Stimulated activated memory B cell treated with anti-CD40 and anti-IgM and Interleukin-4, amounts not matched to agents 10 μg/mL and 1 μg/mL and 100 μg/mL, for 72 hours (primary cell): ENCODE data around the gene DIPK2A.
A peak's percentile ranks its signal among the peaks of the same experiment; 100 is the strongest.

Source experiments
- ATAC-seq: fragments of 150-1000 bp; cut with Tn5 transposase; 2 replicates; pipeline ENCODE4 v1.10.0; 2021
- H3K27ac Mint-ChIP-seq: one replicate; pipeline ENCODE4 v1.8.0; 2022; ENCODE audit warnings: mild to moderate bottlenecking, mixed read lengths
- H3K27me3 Mint-ChIP-seq: one replicate; pipeline ENCODE4 v1.8.0; 2022; ENCODE audit warnings: mixed read lengths
- H3K36me3 Mint-ChIP-seq: one replicate; pipeline ENCODE4 v1.8.0; 2022; ENCODE audit warnings: mixed read lengths
- H3K4me1 Mint-ChIP-seq: one replicate; pipeline ENCODE4 v1.8.0; 2022; ENCODE audit warnings: mixed read lengths
- H3K4me3 Mint-ChIP-seq: one replicate; pipeline ENCODE4 v1.8.0; 2022; ENCODE audit warnings: mild to moderate bottlenecking, moderate library complexity, mixed read lengths
- H3K9me3 Mint-ChIP-seq: one replicate; pipeline ENCODE4 v1.8.0; 2022; ENCODE audit warnings: mixed read lengths

DIPK2A gene

DNA sequence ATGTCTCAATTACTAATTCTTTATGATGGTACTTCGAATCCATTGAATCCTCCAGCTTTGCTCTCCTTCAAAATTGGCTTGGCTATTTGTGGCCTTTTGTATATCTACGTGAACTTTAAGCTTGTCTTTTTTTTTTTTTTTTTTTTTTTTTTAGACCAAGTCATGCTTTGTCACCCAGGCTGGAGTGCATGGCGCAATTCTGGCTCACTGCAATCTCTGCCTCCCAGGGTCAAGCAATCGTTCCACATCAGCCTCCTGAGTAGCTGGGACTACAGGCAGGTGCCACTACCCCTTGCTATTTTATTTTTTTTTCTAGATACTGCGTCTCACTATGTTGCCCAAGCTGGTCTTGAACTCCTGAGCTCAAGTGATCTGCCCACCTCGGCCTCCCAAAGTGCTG lies 7.7 kb upstream of the DIPK2A start:
- Mint-ChIP-seq H3K9me3 (peaks cover 8% of the 10 kb centered on the region), H3K27ac (no peak overlapping the region), H3K36me3 (peaks cover 8% of the 10 kb centered on the region), H3K4me1 (no peaks in the 10 kb centered on the region), H3K4me3 (no peak overlapping the region), H3K27me3 (peaks cover 10% of the 10 kb centered on the region)
- no peak for ATAC-seq

DNA sequence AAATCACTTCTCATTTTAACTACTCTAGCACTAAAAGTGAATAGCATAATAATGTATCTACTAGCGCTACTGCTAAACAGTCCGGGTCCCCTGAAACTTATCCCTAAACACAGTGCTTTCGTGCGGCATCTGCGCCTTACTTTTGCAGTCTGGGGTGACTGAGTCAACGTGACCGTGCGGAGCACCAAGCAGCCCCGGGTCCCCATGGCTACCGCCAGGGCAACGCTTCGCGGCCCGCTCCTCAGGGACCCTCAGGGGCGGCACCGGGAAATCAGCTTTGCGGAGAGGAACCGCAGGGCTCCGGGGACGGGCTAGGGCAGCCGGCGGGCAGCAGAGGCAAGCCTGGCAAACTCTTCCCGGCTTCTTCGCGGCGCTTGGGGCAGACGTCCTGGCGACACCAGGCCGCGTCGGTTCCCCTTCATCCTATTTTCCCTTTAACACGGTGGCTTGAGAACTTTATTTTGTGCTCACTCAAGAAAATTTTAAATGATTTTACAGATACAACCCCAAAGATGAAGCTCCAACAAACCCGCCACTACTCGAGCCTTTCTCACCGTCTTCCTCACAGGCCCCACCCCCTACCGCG lies 757 bp upstream of the DIPK2A start:
- Mint-ChIP-seq H3K4me1 (peaks cover 12% of the 10 kb centered on the region), H3K4me3 (peak overlapping the region; percentile 94), H3K27ac (peak overlapping the region; percentile 76), H3K27me3 (no peaks in the 10 kb centered on the region), H3K36me3 (no peaks in the 10 kb centered on the region), H3K9me3 (no peaks in the 10 kb centered on the region)
- ATAC-seq = peak; percentile 39

DNA sequence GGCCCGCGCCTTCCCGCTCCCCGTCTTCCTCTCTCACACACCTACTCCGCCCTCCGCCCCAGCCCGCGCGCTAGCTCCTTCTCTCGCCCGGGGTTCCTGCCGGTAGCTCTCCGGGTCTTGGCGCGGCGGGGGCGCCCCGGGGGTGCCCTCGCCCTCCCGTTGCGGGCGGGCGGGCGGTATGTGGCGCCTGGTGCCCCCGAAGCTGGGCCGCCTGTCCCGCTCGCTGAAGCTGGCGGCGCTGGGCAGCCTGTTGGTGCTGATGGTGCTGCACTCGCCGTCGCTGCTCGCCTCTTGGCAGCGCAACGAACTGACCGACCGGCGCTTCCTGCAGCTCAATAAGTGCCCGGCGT lies 507 bp downstream of the DIPK2A start:
- peak overlapping the region; percentile 76 for H3K27ac Mint-ChIP-seq
- peak overlapping the region; percentile 94 for H3K4me3 Mint-ChIP-seq
- H3K9me3 Mint-ChIP-seq = no peaks in the 10 kb centered on the region
- H3K27me3 Mint-ChIP-seq = no peaks in the 10 kb centered on the region
- H3K36me3 Mint-ChIP-seq = no peaks in the 10 kb centered on the region
- H3K4me1 Mint-ChIP-seq = peaks cover 24% of the 10 kb centered on the region
- no peak for ATAC-seq

DNA sequence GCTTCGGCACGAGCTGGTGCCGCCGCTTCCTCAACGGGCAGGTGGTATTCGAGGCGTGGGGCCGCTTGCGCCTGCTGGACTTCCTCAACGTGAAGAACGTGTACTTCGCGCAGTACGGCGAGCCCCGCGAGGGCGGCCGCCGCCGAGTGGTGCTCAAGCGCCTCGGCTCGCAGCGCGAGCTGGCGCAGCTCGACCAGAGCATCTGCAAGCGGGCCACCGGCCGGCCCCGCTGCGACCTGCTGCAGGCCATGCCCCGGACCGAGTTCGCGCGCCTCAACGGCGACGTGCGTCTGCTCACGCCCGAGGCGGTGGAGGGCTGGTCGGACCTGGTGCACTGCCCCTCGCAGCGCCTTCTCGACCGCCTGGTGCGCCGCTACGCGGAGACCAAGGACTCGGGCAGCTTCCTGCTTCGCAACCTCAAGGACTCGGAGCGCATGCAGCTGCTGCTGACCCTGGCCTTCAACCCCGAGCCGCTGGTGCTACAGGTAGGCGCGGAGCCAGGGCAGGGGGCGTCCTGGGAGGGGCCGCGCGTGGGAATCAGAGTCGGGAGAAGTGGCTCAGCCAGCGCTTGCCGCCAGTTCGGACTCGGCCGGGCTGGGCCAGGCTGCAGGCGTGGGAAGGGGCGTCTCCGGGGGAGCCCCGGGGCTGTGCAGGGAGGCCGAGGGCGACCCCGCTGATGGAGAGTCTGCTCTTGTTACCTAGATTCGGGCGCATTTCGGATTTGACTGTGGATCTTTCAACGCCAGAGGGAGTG lies 1.1 kb downstream of the DIPK2A start:
- Mint-ChIP-seq H3K9me3 (no peaks in the 10 kb centered on the region), H3K36me3 (no peaks in the 10 kb centered on the region), H3K4me1 (peaks cover 29% of the 10 kb centered on the region), H3K4me3 (peak overlapping the region; percentile 94), H3K27me3 (no peaks in the 10 kb centered on the region), H3K27ac (peak overlapping the region; percentile 76)
- peak; percentile 69 for ATAC-seq

DNA sequence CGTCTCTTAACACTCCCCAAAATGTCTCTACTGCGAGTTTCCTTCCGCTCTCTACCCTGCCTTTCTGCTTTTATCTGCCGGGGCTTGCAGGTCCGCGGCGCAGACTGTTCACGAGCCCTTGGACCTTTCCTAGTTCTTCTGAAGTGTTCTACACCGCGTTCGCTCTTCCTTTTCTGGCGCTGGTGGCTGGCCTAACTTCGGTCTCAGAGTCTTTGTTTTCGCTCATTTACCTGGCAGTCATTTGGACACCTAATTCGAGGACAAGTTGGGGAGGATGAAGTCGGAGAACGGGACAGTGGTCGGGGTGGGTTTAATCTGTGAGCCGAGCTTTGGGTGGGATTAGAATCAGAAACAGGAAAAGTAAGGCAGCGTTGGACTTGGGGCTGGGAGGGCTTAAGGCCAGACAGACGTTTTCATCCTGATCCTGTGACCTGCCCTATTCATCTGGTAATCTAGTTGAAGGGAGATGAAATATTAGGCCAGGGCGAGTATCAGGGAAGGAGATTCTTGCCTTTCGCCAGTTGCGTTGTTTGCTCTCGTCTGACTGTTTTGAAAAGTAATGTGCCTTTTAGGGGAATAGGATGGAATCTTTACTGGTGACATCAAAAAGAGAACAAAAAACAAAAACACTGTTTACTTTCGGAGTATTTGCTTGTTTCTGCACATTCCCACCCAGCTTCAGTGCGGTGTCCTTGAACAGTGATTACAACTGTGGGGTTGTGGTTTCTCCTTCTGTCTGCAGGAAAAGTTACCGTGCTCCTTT lies 1.8 kb downstream of the DIPK2A start:
- Mint-ChIP-seq H3K36me3 (no peaks in the 10 kb centered on the region), H3K27ac (peak overlapping the region; percentile 76), H3K4me1 (peaks cover 37% of the 10 kb centered on the region), H3K27me3 (no peaks in the 10 kb centered on the region), H3K4me3 (peak overlapping the region; percentile 94), H3K9me3 (no peaks in the 10 kb centered on the region)
- ATAC-seq = no peak

DNA sequence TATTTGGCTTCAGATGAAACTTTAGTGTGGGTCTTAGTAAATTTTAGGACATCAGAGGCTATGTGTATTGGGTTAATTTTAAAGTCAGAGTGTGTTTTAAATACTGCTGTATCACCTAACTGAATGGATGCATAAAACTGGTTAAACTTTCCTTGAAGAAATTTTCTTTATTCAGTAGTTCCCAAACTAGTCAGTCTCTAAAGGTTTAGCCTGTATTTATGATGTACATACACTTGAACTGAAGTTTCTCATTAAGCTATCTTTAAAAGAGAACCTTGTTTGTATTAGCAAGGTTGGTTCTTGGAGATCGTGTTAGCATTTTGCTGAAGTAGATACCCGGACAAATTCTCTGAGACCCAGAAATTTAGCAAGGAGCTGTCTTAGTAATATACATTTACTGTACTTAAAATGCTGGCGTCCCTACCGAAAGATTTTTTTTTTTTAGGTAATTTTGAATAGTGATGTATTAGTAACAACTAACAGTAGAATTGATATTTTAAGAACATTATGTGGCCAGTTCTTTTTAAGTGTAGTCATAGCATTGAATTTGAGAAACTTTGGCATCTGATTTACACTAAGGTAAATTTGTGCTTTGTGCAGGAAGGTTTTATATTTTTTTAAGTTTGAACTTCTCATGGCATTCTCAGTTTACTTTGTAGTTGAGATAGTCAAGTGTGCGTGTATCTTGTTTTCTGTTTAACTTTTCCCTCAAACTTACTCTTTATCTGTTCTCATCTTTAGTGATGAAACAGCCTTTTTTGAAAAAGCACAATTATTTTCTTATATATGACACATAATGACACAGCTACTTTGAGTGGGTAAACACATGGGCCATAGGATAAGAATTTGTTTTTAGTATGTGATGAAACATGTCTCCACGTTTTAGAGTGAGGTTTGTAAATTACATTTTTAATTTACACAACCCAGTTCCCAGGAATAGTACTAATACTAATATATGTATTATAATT lies 2.9 kb downstream of the DIPK2A start:
- no peaks in the 10 kb centered on the region for H3K9me3 Mint-ChIP-seq
- H3K27me3 Mint-ChIP-seq = no peaks in the 10 kb centered on the region
- peak overlapping the region; percentile 94 for H3K4me3 Mint-ChIP-seq
- peak overlapping the region; percentile 76 for H3K27ac Mint-ChIP-seq
- no peaks in the 10 kb centered on the region for H3K36me3 Mint-ChIP-seq
- ATAC-seq = no peak
- H3K4me1 Mint-ChIP-seq = peaks cover 42% of the 10 kb centered on the region

DNA sequence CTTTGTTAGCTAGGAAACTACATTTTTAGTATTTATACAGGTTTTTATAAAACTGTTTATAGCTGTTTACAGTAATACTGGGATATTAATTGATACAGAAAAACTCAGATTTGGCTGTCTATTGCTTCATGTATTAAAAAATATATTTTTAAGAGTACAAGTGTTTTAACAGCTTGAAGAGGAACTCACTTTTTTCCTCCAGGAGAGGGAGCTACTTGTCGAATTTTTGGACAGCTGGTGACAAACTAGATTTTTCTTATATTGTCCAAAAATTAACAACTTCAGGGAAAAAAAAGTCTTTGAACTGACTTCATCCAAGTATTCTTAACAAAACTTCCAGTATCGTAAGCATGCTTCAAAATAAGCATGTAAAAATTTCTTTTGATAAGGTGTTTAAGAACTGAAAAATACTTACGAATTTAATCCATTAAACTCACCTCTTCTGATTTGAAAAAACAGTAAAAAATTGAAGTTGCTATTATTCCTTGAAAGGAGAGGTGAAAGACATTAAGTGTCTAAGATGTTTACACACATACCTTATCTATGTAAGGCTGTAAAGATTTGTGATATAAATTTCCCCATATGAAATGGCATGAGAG lies 4.0 kb downstream of the DIPK2A start:
- H3K4me1 Mint-ChIP-seq = peaks cover 50% of the 10 kb centered on the region
- H3K9me3 Mint-ChIP-seq = no peaks in the 10 kb centered on the region
- H3K4me3 Mint-ChIP-seq = no peak overlapping the region
- ATAC-seq = no peak
- H3K27ac Mint-ChIP-seq = peak overlapping the region; percentile 40
- no peaks in the 10 kb centered on the region for H3K36me3 Mint-ChIP-seq
- H3K27me3 Mint-ChIP-seq = no peaks in the 10 kb centered on the region

DNA sequence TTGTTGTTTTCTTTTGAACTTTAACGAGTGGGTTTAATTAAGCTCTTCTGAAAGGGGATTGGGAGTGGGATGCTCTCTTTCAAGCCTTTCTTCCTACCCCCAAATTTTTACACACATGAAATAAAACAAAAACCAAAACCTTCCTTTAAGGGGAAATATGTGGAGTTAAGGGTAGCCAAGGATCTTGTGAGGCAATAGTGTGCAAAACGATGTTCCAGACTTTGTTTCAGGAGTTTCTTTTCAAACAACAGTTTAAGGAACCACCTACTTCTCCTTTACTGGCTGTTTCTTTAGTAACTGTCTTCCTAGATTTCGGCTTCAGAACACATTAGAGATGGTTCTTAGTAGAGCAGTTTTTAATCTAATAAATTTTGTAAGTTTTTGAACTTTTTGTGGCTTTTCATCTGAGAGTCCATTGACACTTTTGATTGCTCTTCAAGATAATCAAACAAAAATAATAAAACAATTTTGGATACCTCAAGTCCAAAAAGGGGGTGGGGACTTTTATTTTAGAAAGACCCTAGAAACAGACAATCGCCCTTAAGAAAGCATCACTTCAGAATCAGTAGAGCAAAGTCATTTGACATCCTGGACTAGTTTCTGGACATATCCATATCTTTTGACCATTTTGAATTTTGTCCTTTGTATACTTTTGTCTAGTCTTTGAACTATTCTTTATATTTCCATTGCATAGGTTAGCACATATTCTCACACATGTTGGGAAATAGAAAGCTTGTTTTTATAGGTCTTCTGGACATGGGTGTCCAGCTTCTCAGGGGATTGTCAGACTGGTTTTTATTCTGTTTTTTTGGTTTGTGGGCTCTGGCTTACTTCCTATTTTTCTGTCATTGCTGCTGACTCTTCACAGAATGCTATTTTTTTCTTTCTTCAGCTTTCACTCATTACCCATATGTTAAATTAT lies 6.0 kb downstream of the DIPK2A start:
- Mint-ChIP-seq H3K27me3 (no peaks in the 10 kb centered on the region), H3K4me3 (peak overlapping the region; percentile 25), H3K9me3 (no peaks in the 10 kb centered on the region), H3K27ac (peak overlapping the region; percentile 62), H3K36me3 (peaks cover 5% of the 10 kb centered on the region), H3K4me1 (peaks cover 59% of the 10 kb centered on the region)
- ATAC-seq = peak; percentile 38

DNA sequence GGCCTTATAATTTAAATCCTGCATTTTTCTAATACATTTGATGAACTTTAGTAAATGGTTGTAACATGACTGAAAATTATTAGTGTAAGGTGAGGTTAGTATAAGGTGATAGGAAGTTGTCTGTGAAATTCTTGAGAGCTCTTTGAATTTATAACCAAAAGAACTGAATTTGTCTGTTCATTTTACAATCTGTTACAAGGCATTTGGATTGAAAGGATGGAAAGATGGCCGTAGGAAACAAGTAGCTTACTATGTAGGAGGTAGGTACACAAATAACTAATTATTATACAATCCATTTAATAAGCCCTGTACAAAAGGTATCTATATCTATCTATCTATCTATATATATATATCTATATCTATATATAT lies 6.6 kb downstream of the DIPK2A start:
- peaks cover 66% of the 10 kb centered on the region for H3K4me1 Mint-ChIP-seq
- no peaks in the 10 kb centered on the region for H3K9me3 Mint-ChIP-seq
- H3K27me3 Mint-ChIP-seq = no peaks in the 10 kb centered on the region
- peak overlapping the region; percentile 1 for H3K4me3 Mint-ChIP-seq
- no peak for ATAC-seq
- H3K27ac Mint-ChIP-seq = peak overlapping the region; percentile 62
- peaks cover 12% of the 10 kb centered on the region for H3K36me3 Mint-ChIP-seq

DNA sequence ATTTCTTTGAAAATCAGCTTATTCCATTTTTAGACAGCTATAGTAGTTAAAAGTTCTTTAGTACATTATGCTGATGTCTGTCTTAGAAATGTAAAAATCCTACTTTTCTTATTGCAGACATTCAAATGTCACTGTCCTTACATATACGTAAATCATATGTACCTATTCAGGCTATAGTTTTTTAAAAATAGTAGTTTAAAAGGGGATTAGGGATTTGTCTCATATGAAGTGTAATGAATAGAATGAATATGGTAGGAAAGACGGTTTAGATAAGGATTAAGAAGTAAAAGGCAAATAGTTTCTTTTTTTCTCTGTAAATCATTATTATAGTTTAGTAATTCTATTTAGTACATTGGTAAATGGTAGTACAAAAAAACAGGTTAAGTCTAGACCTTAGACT lies 7.4 kb downstream of the DIPK2A start:
- no peaks in the 10 kb centered on the region for H3K9me3 Mint-ChIP-seq
- no peaks in the 10 kb centered on the region for H3K27me3 Mint-ChIP-seq
- H3K36me3 Mint-ChIP-seq = peaks cover 14% of the 10 kb centered on the region
- no peak overlapping the region for H3K4me3 Mint-ChIP-seq
- peaks cover 71% of the 10 kb centered on the region for H3K4me1 Mint-ChIP-seq
- H3K27ac Mint-ChIP-seq = no peak overlapping the region
- no peak for ATAC-seq

DNA sequence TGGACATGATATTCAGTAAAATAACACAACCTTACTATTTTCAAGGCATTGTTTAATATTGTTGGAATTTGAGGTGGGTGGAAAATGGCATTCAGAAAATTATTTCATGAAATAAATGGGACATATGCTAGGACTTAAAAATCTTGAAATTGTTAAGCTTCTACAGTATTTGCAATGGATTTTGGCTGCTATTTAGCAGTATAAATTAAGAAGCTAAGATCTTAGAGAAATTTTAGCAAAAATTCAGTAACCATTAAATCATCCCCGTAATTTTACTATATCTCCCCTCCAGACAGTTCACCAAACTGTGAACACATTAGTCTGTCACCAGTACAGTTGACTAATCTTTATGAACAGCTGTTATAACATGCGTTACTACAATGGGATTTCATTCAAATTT lies 8.2 kb downstream of the DIPK2A start:
- Mint-ChIP-seq H3K27me3 (no peaks in the 10 kb centered on the region), H3K4me3 (no peak overlapping the region), H3K36me3 (peaks cover 14% of the 10 kb centered on the region), H3K9me3 (no peaks in the 10 kb centered on the region), H3K4me1 (peaks cover 65% of the 10 kb centered on the region), H3K27ac (no peak overlapping the region)
- ATAC-seq = no peak

DNA sequence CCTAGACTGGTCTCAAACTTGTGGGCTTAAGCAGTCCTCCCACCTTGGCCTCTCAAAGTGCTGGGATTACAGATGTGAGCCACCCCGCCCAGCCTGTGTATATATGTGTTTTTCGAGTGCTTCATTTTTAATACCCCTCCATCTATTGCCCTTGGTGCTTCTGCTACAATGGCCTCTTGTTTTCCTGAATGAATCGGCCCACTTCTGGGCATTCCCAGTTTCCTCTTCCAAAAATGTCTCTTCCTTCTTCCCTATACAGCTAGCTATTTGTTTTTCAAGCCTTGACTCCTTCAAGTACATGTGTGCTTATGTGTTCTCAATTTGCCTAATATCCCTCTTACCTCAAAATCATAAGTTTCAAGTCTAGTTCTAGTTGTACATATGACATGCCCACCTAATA lies 16.7 kb downstream of the DIPK2A start:
- H3K36me3 Mint-ChIP-seq = peaks cover 34% of the 10 kb centered on the region
- peak overlapping the region; percentile 30 for H3K27ac Mint-ChIP-seq
- ATAC-seq = no peak
- no peaks in the 10 kb centered on the region for H3K9me3 Mint-ChIP-seq
- peaks cover 34% of the 10 kb centered on the region for H3K4me1 Mint-ChIP-seq
- no peaks in the 10 kb centered on the region for H3K27me3 Mint-ChIP-seq
- no peak overlapping the region for H3K4me3 Mint-ChIP-seq

DNA sequence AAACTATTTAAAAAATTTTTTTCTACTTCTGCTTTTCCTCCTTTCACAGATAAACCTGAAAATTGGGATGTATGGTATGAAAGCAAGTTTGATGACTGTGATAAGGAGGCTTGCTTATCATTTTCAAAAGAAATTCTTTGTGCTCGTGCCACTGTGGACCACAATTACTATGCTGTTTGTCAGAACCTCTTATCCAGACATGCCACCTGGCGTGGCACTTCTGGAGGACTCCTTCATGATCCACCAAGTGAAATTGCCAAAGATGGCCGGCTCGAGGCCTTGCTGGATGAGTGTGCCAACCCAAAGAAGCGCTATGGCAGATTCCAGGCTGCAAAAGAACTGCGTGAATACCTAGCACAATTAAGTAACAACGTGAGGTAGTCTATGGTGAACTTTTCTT lies 17.8 kb downstream of the DIPK2A start:
- no peak for ATAC-seq
- Mint-ChIP-seq H3K36me3 (peaks cover 38% of the 10 kb centered on the region), H3K4me3 (no peak overlapping the region), H3K9me3 (no peaks in the 10 kb centered on the region), H3K27me3 (no peaks in the 10 kb centered on the region), H3K27ac (no peak overlapping the region), H3K4me1 (peaks cover 25% of the 10 kb centered on the region)

DNA sequence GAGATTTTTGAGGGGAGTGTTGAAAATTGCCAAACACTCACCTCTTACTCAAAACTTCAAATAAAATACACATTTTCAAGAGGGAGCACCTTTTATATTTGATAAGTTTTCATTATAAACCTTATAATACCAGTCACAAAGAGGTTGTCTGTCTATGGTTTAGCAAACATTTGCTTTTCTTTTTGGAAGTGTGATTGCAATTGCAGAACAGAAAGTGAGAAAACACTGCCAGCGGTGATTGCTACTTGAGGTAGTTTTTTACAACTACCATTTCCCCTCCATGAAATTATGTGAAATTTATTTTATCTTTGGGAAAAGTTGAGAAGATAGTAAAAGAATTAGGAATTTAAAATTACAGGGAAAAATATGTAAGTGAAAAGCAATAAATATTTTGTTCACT lies 20.1 kb downstream of the DIPK2A start:
- Mint-ChIP-seq H3K4me3 (no peak overlapping the region), H3K36me3 (peaks cover 42% of the 10 kb centered on the region), H3K27ac (no peak overlapping the region), H3K27me3 (no peaks in the 10 kb centered on the region), H3K9me3 (no peaks in the 10 kb centered on the region), H3K4me1 (peaks cover 30% of the 10 kb centered on the region)
- no peak for ATAC-seq
